GM12878 (cell line): Measurements from ENCODE around the gene GAREM1. TPM values are rescaled to one million over a fixed set of nuclear protein-coding genes. Genes with fewer than 3 reads are reported as not detected.

ENCODE experiments used
- ATAC-seq: fragments of 200-7000 bp; cut with Tn5 transposase; 3 replicates; pipeline ENCODE4 v1.9.1; 2020; ENCODE audit warnings: mild to moderate bottlenecking, moderate library complexity
- BruUV-seq: library from RNA; stranded (reverse); fragments of 400-500 nt; replicated peaks from 2 replicates; lab custom pipeline; 2021; lab: Mats Ljungman, UMichigan
- CTCF ChIA-PET: fragments of 300-600 bp; sonication (Branson Sonifier 250); formaldehyde crosslinking; extraction: SDS; loops from one replicate; lab custom pipeline; 2021; ENCODE audit warnings: inconsistent platforms; lab: Yijun Ruan, JAX
- POLR2A ChIA-PET: fragments of 350-600 bp; formaldehyde crosslinking; extraction: SDS; loops from one replicate; lab custom pipeline; 2021; ENCODE audit warnings: inconsistent platforms; lab: Charles Lee
- RAD21 ChIA-PET: fragments of 300-600 bp; sonication (Branson Sonifier 250); formaldehyde crosslinking; loops from one replicate; lab custom pipeline; 2023; ENCODE audit warnings: antibody characterized with exemption; ENCODE audit not compliant: unreplicated experiment; lab: Charles Lee
- SMC1A ChIA-PET: fragments of 300-600 bp; sonication (Branson Sonifier 250); formaldehyde crosslinking; loops from one replicate; lab custom pipeline; 2023; ENCODE audit not compliant: unreplicated experiment, uncharacterized antibody; lab: Charles Lee
- DNase-seq: peaks from one replicate; pipeline ENCODE4 v3.0.0-alpha.2; 2011; ENCODE audit warnings: low read depth, low spot score
- FAIRE-seq: peaks from 3 replicates; lab custom pipeline; 2011; peaks lifted over from hg19 to GRCh38; lab: Jason Lieb, UNC
- H2AFZ ChIP-seq: 2 replicates; pipeline ENCODE4 v1.6.0; 2011; ENCODE audit warnings: low read depth, low read length, control low read depth; ENCODE audit not compliant: control insufficient read depth
- H3K27ac ChIP-seq: 2 replicates; pipeline ENCODE4 v1.5.1; 2011; ENCODE audit warnings: control low read depth; ENCODE audit not compliant: control insufficient read depth, insufficient read depth
- H3K27me3 ChIP-seq, 2 experiments: replicated peaks in 1 of 2; 2 replicates each; pipeline versions ENCODE4 v1.6.0 to v1.6.1; 2011; ENCODE audit warnings: low read length in 1 of 2; ENCODE audit not compliant: control insufficient read depth in 2 of 2, insufficient read depth in 2 of 2
- H3K36me3 ChIP-seq, 2 experiments: 2 replicates each; pipeline ENCODE4 v1.5.1; 2011; ENCODE audit warnings: low read length in 1 of 2; ENCODE audit not compliant: control insufficient read depth in 2 of 2, insufficient read depth in 2 of 2
- H3K4me1 ChIP-seq: 2 replicates; pipeline ENCODE4 v1.6.1; 2011; ENCODE audit warnings: mild to moderate bottlenecking, low read length, moderate library complexity, mixed read lengths; ENCODE audit not compliant: control insufficient read depth, insufficient read depth
- H3K4me2 ChIP-seq: 2 replicates; pipeline ENCODE4 v1.6.0; 2011; ENCODE audit warnings: control low read depth; ENCODE audit not compliant: control insufficient read depth, insufficient read depth
- H3K4me3 ChIP-seq: fragments of 200-600 bp; sonication (generic); 2 replicates; pipeline ENCODE4 v1.5.1; 2016
- H3K79me2 ChIP-seq: 2 replicates; pipeline ENCODE4 v1.6.0; 2011; ENCODE audit warnings: low read length; ENCODE audit not compliant: control insufficient read depth, insufficient read depth
- H3K9ac ChIP-seq: 2 replicates; pipeline ENCODE4 v1.8.0; 2011; ENCODE audit warnings: low read length, control low read depth, mixed read lengths; ENCODE audit not compliant: control insufficient read depth, insufficient read depth
- H3K9me3 ChIP-seq: replicated peaks from 3 replicates; pipeline ENCODE4 v1.5.1; 2011; ENCODE audit warnings: mild to moderate bottlenecking, low read length; ENCODE audit not compliant: control insufficient read depth, insufficient read depth
- H4K20me1 ChIP-seq: 2 replicates; pipeline ENCODE4 v1.6.0; 2011; ENCODE audit not compliant: control insufficient read depth, insufficient read depth
- CHD4 ChIP-seq: fragments of 200-600 bp; sonication (generic); IDR thresholded peaks from 2 replicates; pipeline ENCODE4 v1.6.1; 2016; ENCODE audit warnings: mild to moderate bottlenecking
- ETV6 ChIP-seq, 2 experiments: fragments of 450-650 bp in 1 of 2; IDR thresholded peaks in 1 of 2; conservative IDR thresholded peaks in 1 of 2; 2 replicates each; pipeline ENCODE4 v1.6.1; 2014; ENCODE audit warnings: antibody characterized with exemption in 1 of 2, borderline replicate concordance in 1 of 2, low read depth in 1 of 2, mild to moderate bottlenecking in 1 of 2, moderate library complexity in 1 of 2
- NR2C2 ChIP-seq: IDR thresholded peaks from 2 replicates; pipeline ENCODE4 v1.6.1; 2011; ENCODE audit warnings: borderline replicate concordance, low read depth; ENCODE audit not compliant: control insufficient read depth, insufficient read length
- SIX5 ChIP-seq: IDR thresholded peaks from 2 replicates; pipeline ENCODE4 v1.6.1; 2011; ENCODE audit warnings: mild to moderate bottlenecking, low read depth, low read length, moderate library complexity; ENCODE audit not compliant: severe bottlenecking
- ZNF274 ChIP-seq: IDR thresholded peaks from one replicate; pipeline ENCODE4 v1.8.0; 2011; ENCODE audit not compliant: insufficient read length, insufficient read depth
- WGBS: methylation state at CpG from one replicate; pipeline ENCODE4 v1.1.6; 2016; ENCODE audit warnings: low lambda C conversion rate; ENCODE audit not compliant: insufficient replicate concordance, insufficient coverage; ENCODE audit errors: missing lambda C conversion rate; 5-methylcytosine and 5-hydroxymethylcytosine counted together
- in situ Hi-C: fragments of 300-500 bp; cut with MboI; formaldehyde crosslinking; loops from 9 replicates; pipeline ENCODE4 v1.14.3; 2018; ENCODE audit warnings: mixed read lengths
- intact Hi-C: fragments of 100-400 bp; cut with micrococcal nuclease; formaldehyde crosslinking; loops from one replicate; pipeline ENCODE4 v1.14.2; 2022; ENCODE audit not compliant: unreplicated experiment
- polyA plus RNA-seq, 11 experiments: library from polyadenylated mRNA; depleted of rRNA in 4 of 11; unstranded in 6 of 11; stranded (reverse) in 5 of 11; fragments of >200 nt; fragmentation: Nextera tagmentation in 4 of 11; fragmentation: Illumina TruSeq in 1 of 11; extraction: Ambion mirVana in 4 of 11; extraction: Trizol in 1 of 11; gene quantifications; 1 replicate in 1 of 11; 2 replicates in 10 of 11; pipeline versions ENCODE4 v1.2.1 to v1.2.3, GENCODE V29; 2011 to 2016; ENCODE audit warnings: inconsistent platforms in 2 of 11, missing spikeins in 2 of 11, low read depth in 1 of 11
- total RNA-seq, 4 experiments: library from RNA; depleted of rRNA in 3 of 4; stranded (reverse); fragments of >200 nt in 3 of 4; fragmentation: Illumina TruSeq in 1 of 4; extraction: Trizol in 1 of 4; gene quantifications; 2 replicates each; pipeline versions ENCODE4 v1.2.1 to v1.2.3, GENCODE V29; 2013 to 2021
- TF ChIP-seq, protein P1 (sequence below): fragments of 450-650 bp; IDR thresholded peaks from 2 replicates; pipeline ENCODE4 v1.6.1; 2017; ENCODE audit warnings: antibody characterized with exemption, mild to moderate bottlenecking, moderate library complexity
- TF ChIP-seq, protein P2 (sequence below): fragments of 450-650 bp; IDR thresholded peaks from 2 replicates; pipeline ENCODE4 v1.6.1; 2017; ENCODE audit warnings: low read depth, mild to moderate bottlenecking, moderate library complexity
- TF ChIP-seq, protein P3 (sequence below): fragments of 150-350 bp; IDR thresholded peaks from 2 replicates; pipeline ENCODE4 v1.6.1; 2014; ENCODE audit warnings: mild to moderate bottlenecking, low read depth, low read length

The GAREM1 gene
- total and polyA plus RNA-seq, 10 of the 15 experiments (the other 5 are each of a cell fraction or from before 2014, with no cell fraction given) = 0.05 to 0.29 (median 0.05) TPM; not detected in 7

DNA sequence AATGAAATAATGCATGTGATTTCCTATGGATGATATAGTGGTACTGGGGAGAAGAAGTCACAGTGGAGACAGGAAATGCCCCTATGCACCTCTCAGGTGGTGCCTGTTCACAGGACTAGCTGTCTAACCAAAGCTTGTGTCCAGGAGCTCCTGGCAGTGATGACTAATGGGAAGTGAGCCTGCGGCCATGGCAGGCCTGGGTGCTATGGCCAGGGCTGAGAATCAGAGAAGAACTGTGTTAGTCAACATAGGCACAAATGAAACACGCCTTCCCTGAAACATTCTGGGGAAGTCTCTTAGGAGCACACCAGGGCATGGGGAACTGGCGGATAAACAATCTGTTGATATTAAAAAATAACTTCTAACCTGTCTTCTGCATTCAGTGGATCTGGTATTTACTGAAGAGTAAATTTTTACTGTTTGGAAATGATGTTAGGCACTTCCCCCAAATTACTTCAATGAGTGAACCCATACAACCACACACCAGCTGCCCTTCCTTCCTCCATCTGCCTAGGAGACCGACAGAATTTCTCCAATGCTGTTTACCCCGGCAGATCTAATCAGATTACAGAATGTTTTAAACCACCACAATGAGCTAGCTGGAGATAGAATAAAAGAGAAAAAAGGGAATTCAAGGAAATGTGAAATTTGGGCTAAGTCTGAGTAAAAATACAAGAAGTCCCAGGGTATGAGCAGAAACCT is 213.4 kb downstream of the GAREM1 start:
- no peaks in the 10 kb centered on the region; a peak in 2 of 4 replicates for H3K27me3 ChIP-seq
- H2AFZ ChIP-seq = no peak overlapping the region
- no peak for FAIRE-seq
- ChIA-PET SMC1A (interaction anchor here (1.7 kb wide), 1 partner anchor 64 kb away, joined by 3 read pairs; no protein-coding TSS in a partner anchor), POLR2A (no interaction called here), CTCF (no interaction called here), RAD21 (no interaction called here)
- BruUV-seq = no TSS peak
- no peak for DNase-seq
- no peak for ATAC-seq
- no peak overlapping the region for H3K4me3 ChIP-seq
- H3K79me2 ChIP-seq = no peaks in the 10 kb centered on the region
- H4K20me1 ChIP-seq = no peaks in the 10 kb centered on the region
- no peaks in the 10 kb centered on the region for H3K9me3 ChIP-seq
- H3K9ac ChIP-seq = no peak overlapping the region
- 8% methylated on average over 5 of the region's 5 CpGs for WGBS
- H3K4me1 ChIP-seq = no peaks in the 10 kb centered on the region
- in situ Hi-C loops (no loop called here), intact Hi-C loops (no loop called here)
- no peaks in the 10 kb centered on the region for H3K36me3 ChIP-seq
- no peak overlapping the region for H3K4me2 ChIP-seq
- H3K27ac ChIP-seq = no peak overlapping the region
- TF ChIP-seq, protein P1, sequence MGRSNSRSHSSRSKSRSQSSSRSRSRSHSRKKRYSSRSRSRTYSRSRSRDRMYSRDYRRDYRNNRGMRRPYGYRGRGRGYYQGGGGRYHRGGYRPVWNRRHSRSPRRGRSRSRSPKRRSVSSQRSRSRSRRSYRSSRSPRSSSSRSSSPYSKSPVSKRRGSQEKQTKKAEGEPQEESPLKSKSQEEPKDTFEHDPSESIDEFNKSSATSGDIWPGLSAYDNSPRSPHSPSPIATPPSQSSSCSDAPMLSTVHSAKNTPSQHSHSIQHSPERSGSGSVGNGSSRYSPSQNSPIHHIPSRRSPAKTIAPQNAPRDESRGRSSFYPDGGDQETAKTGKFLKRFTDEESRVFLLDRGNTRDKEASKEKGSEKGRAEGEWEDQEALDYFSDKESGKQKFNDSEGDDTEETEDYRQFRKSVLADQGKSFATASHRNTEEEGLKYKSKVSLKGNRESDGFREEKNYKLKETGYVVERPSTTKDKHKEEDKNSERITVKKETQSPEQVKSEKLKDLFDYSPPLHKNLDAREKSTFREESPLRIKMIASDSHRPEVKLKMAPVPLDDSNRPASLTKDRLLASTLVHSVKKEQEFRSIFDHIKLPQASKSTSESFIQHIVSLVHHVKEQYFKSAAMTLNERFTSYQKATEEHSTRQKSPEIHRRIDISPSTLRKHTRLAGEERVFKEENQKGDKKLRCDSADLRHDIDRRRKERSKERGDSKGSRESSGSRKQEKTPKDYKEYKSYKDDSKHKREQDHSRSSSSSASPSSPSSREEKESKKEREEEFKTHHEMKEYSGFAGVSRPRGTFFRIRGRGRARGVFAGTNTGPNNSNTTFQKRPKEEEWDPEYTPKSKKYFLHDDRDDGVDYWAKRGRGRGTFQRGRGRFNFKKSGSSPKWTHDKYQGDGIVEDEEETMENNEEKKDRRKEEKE = no peak
- TF ChIP-seq ZNF274 = no peak

DNA sequence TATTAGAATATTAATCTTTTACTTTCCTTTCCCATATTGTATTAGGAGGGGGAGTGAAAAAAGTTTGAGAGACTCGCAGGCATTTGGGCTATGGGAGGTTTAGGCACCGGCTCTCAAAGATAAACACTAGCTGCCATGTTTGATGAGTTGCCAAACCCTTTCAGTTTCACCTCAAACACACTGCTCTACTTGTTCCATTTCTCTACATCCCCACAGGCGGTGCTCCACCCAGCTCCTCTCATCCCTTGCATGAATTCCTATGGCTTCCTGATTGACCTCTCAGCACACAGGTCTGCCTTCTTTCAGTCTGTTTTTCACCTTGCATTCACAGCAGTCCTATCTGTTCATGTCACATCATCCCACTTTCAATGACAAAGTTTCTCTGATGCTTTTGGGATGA is 215.1 kb downstream of the GAREM1 start:
- Histone ChIP-seq H3K9me3 (no peaks in the 10 kb centered on the region), H3K27me3 (no peaks in the 10 kb centered on the region; a peak in 2 of 4 replicates), H3K36me3 (no peaks in the 10 kb centered on the region), H3K79me2 (no peaks in the 10 kb centered on the region), H3K4me1 (no peaks in the 10 kb centered on the region), H3K4me3 (no peak overlapping the region), H3K27ac (no peak overlapping the region), H2AFZ (no peak overlapping the region), H4K20me1 (no peaks in the 10 kb centered on the region), H3K9ac (no peak overlapping the region), H3K4me2 (no peak overlapping the region)
- DNase-seq = no peak
- intact Hi-C loops = no loop called here
- POLR2A ChIA-PET = no interaction called here
- SMC1A ChIA-PET = no interaction called here
- 48% methylated on average over 3 of the region's 3 CpGs for WGBS
- no peak for ATAC-seq
- no TSS peak for BruUV-seq
- RAD21 ChIA-PET = no interaction called here
- in situ Hi-C loops = no loop called here
- CTCF ChIA-PET = no interaction called here
- FAIRE-seq = no peak
- TF ChIP-seq NR2C2 = no peak
- no peak for TF ChIP-seq SIX5
- TF ChIP-seq ETV6 (conservative IDR thresholded peaks at IDR 0.05 in 1 of 2, IDR thresholded peaks at IDR 0.05 in 1 of 2; ENCODE audit: borderline replicate concordance in 1 of 2, low read depth in 1 of 2) = no peak
- TF ChIP-seq, protein P2, sequence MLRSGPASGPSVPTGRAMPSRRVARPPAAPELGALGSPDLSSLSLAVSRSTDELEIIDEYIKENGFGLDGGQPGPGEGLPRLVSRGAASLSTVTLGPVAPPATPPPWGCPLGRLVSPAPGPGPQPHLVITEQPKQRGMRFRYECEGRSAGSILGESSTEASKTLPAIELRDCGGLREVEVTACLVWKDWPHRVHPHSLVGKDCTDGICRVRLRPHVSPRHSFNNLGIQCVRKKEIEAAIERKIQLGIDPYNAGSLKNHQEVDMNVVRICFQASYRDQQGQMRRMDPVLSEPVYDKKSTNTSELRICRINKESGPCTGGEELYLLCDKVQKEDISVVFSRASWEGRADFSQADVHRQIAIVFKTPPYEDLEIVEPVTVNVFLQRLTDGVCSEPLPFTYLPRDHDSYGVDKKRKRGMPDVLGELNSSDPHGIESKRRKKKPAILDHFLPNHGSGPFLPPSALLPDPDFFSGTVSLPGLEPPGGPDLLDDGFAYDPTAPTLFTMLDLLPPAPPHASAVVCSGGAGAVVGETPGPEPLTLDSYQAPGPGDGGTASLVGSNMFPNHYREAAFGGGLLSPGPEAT = no peak
- TF ChIP-seq, protein P3, sequence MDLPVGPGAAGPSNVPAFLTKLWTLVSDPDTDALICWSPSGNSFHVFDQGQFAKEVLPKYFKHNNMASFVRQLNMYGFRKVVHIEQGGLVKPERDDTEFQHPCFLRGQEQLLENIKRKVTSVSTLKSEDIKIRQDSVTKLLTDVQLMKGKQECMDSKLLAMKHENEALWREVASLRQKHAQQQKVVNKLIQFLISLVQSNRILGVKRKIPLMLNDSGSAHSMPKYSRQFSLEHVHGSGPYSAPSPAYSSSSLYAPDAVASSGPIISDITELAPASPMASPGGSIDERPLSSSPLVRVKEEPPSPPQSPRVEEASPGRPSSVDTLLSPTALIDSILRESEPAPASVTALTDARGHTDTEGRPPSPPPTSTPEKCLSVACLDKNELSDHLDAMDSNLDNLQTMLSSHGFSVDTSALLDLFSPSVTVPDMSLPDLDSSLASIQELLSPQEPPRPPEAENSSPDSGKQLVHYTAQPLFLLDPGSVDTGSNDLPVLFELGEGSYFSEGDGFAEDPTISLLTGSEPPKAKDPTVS = no peak
- no peak for TF ChIP-seq CHD4
